Measurements from ENCODE around the gene SNRNP25. TPM values are rescaled to one million over a fixed set of nuclear protein-coding genes. Genes with fewer than 3 reads are reported as not detected.
"Not testable (repeated sequence)": the region's sequence is repeated elsewhere in the genome, so short reads cannot be mapped to it uniquely, and the experiment has no call there.

Gene SNRNP25
- polyA plus RNA-seq, 3 donors, result 18.5 to 32.2 (median 31.6) TPM

DNA sequence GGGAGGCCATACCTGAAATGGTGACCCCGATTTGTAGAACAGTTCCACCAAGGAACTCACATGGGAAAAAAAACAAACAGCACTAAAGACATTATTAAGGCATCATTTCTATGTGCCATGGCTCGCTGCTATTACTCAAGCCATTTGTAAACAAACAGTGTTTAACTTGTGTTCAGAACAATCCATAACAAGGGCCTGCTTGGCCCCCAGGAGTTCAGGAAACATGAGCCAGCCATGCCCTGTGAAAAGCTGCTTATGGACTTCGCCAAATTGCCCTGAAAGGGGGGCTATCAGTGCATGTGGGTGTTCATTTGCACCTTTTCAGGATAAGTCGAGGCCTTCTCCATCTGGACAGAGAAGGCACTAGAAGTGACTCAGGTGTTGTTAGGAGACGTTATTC lies 8.2 kb upstream of the SNRNP25 start:
- peaks cover 0 to 7% (median 0%) of the 10 kb centered on the region in 3 donors for H3K27me3 Mint-ChIP-seq (ENCODE audit: low read depth in 3 of 3)
- Histone ChIP-seq H2AFZ (ENCODE audit: insufficient read depth, low read depth, low read length, poor library complexity, severe bottlenecking) (no peak overlapping the region), H3K4me1 (ENCODE audit: control insufficient read depth in 1 of 2, insufficient read depth in 2 of 2, low read length in 2 of 2) (no peaks in the 10 kb centered on the region), H3K27ac (ENCODE audit: low read depth in 1 of 2, low read length in 2 of 2) (no peak overlapping the region), H3K79me2 (ENCODE audit: insufficient read depth, low read length) (peaks cover 15% of the 10 kb centered on the region), H3K36me3 (replicated peaks in 1 of 2; ENCODE audit: control insufficient read depth in 1 of 2, insufficient read depth in 2 of 2, low read length in 2 of 2) (peaks cover 45 to 72% of the 10 kb centered on the region in 2 donors), H3K4me3 (replicated peaks in 1 of 3; ENCODE audit: low read depth in 2 of 3, low read length in 3 of 3) (no peak overlapping the region), H4K20me1 (ENCODE audit: insufficient read depth, low read length) (no peaks in the 10 kb centered on the region), H3K4me2 (replicated peaks; ENCODE audit: extremely low read depth, low read length, poor library complexity, severe bottlenecking) (no peak overlapping the region), H3K9ac (ENCODE audit: insufficient read depth, low read length, poor library complexity, severe bottlenecking) (no peak overlapping the region), H3K9me3 (replicated peaks in 1 of 2; ENCODE audit: control insufficient read depth in 1 of 2, insufficient read depth in 1 of 2, low read length in 2 of 2) (no peaks in the 10 kb centered on the region), H3K27me3 (ENCODE audit: control insufficient read depth in 2 of 2, insufficient read depth in 2 of 2, low read length in 2 of 2) (no peaks in the 10 kb centered on the region)
- intact Hi-C loops (cut with micrococcal nuclease), result no loop called here
- WGBS (ENCODE audit: insufficient coverage), result 100% methylated on average over 4 of the region's 5 CpGs
- no peak for DNase-seq
- peaks cover 4% of the 10 kb centered on the region for H3K4me1 Mint-ChIP-seq
- H3K27ac Mint-ChIP-seq, result no peak overlapping the region
- TF ChIP-seq, protein P1, sequence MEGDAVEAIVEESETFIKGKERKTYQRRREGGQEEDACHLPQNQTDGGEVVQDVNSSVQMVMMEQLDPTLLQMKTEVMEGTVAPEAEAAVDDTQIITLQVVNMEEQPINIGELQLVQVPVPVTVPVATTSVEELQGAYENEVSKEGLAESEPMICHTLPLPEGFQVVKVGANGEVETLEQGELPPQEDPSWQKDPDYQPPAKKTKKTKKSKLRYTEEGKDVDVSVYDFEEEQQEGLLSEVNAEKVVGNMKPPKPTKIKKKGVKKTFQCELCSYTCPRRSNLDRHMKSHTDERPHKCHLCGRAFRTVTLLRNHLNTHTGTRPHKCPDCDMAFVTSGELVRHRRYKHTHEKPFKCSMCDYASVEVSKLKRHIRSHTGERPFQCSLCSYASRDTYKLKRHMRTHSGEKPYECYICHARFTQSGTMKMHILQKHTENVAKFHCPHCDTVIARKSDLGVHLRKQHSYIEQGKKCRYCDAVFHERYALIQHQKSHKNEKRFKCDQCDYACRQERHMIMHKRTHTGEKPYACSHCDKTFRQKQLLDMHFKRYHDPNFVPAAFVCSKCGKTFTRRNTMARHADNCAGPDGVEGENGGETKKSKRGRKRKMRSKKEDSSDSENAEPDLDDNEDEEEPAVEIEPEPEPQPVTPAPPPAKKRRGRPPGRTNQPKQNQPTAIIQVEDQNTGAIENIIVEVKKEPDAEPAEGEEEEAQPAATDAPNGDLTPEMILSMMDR (IDR thresholded peaks at IDR 0.05), result no peak
- H3K9me3 Mint-ChIP-seq, result no peaks in the 10 kb centered on the region
- peaks cover 57 to 73% of the 10 kb centered on the region in 2 donors for H3K36me3 Mint-ChIP-seq
- no peak overlapping the region for H3K4me3 Mint-ChIP-seq

DNA sequence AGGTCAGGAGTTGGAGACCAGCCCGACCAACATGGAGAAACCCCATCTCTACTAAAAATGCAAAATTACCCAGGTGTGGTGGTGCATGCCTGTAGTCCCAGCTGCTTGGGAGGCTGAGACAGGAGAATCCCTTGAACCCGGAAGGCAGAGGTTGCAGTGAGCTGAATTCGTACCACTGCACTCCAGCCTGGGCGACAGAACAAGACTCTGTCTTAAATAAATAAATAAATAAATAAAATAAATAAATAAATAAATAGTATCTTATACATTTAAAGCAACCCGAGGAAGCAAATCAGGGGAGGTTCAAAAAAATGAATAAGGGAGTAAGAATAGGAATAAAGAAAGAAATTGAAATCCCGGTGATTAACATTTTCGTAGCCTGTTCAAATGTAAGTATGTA lies 7.1 kb upstream of the SNRNP25 start:
- Mint-ChIP-seq H3K4me1 (peaks cover 13% of the 10 kb centered on the region), H3K36me3 (peaks cover 67 to 83% of the 10 kb centered on the region in 2 donors)
- peaks cover 54 to 80% of the 10 kb centered on the region in 2 donors for H3K36me3 ChIP-seq (replicated peaks in 1 of 2; ENCODE audit: control insufficient read depth in 1 of 2, insufficient read depth in 2 of 2, low read length in 2 of 2)
- H3K27me3 ChIP-seq (ENCODE audit: control insufficient read depth in 2 of 2, insufficient read depth in 2 of 2, low read length in 2 of 2); H3K4me3 Mint-ChIP-seq; H3K27ac Mint-ChIP-seq; H3K27ac ChIP-seq (ENCODE audit: low read depth in 1 of 2, low read length in 2 of 2); H2AFZ ChIP-seq (ENCODE audit: insufficient read depth, low read depth, low read length, poor library complexity, severe bottlenecking); H3K4me3 ChIP-seq (replicated peaks in 1 of 3; ENCODE audit: low read depth in 2 of 3, low read length in 3 of 3); H3K9me3 Mint-ChIP-seq; H3K9me3 ChIP-seq (replicated peaks in 1 of 2; ENCODE audit: control insufficient read depth in 1 of 2, insufficient read depth in 1 of 2, low read length in 2 of 2); H3K4me1 ChIP-seq (ENCODE audit: control insufficient read depth in 1 of 2, insufficient read depth in 2 of 2, low read length in 2 of 2); DNase-seq; H3K4me2 ChIP-seq (replicated peaks; ENCODE audit: extremely low read depth, low read length, poor library complexity, severe bottlenecking); intact Hi-C loops (cut with micrococcal nuclease); H3K27me3 Mint-ChIP-seq (ENCODE audit: low read depth in 3 of 3); H3K9ac ChIP-seq (ENCODE audit: insufficient read depth, low read length, poor library complexity, severe bottlenecking): not testable (repeated sequence)
- H4K20me1 ChIP-seq (ENCODE audit: insufficient read depth, low read length), result peaks cover 10% of the 10 kb centered on the region
- no CpG with 5 or more reads among the region's 7 CpGs for WGBS (ENCODE audit: insufficient coverage)
- H3K79me2 ChIP-seq (ENCODE audit: insufficient read depth, low read length), result peaks cover 26% of the 10 kb centered on the region

Data from CD14-positive monocyte (primary cell).